ENCODE data around the gene QDPR.
A peak's percentile ranks its signal among the peaks of the same experiment; 100 is the strongest.

The QDPR gene

GRCh38 chr4:17489721-17490120 lies 22.2 kb downstream of the QDPR start:
- H3K4me1 ChIP-seq (ENCODE audit: insufficient read depth, low read length), result no peaks in the 10 kb centered on the region
- no peak overlapping the region for H2AFZ ChIP-seq (ENCODE audit: low read depth, low read length)
- H3K36me3 ChIP-seq (ENCODE audit: insufficient read depth, low read length), result peaks cover 29% of the 10 kb centered on the region
- no peaks in the 10 kb centered on the region for H3K9me3 ChIP-seq (ENCODE audit: insufficient read depth, low read length, severe bottlenecking)
- no peak for ATAC-seq (ENCODE audit: insufficient read depth, low read depth)
- H4K20me1 ChIP-seq (ENCODE audit: insufficient read depth, low read length), result peaks cover 6% of the 10 kb centered on the region; the same call in 1 of the 2 replicates
- no peak overlapping the region for H3K27ac ChIP-seq (ENCODE audit: low read length)
- no peaks in the 10 kb centered on the region for H3K27me3 ChIP-seq (ENCODE audit: insufficient read depth, low read length, poor library complexity)
- DNase-seq, result no peak
- H3K4me2 ChIP-seq (ENCODE audit: insufficient read depth, low read length), result no peak overlapping the region
- no peak overlapping the region for H3K4me3 ChIP-seq (ENCODE audit: low read depth in 1 of 2, low read length in 2 of 2)
- TF ChIP-seq CTCF (IDR thresholded peaks at IDR 0.05; ENCODE audit: borderline replicate concordance, extremely low read depth, low read length, poor library complexity, severe bottlenecking), result no peak
- no peak for TF ChIP-seq EZH2 (IDR thresholded peaks at IDR 0.05; ENCODE audit: borderline replicate concordance, low read depth, low read length, severe bottlenecking)
- H3K79me2 ChIP-seq (ENCODE audit: insufficient read depth, low read length), result no peaks in the 10 kb centered on the region
- no peak overlapping the region for H3K9ac ChIP-seq (ENCODE audit: low read depth, low read length)

DNA sequence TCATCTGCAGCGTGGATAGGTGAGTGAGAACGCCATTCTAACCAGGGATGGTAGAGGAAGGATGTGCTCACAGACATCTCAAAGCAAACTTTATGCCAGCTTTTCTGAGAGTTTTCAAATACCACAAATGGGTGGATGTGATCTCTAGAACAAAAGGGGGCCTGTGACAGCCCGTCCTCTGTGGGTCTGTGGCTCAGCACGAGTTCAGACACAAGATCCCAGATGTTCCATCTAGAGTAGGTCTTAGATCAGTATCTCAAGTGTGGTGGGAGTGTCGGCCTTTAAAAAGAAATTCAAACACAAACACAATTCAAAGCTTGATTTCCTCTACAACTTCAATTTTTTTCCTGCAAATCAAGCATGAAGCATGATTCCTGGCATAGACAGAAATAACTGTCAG lies 22.8 kb downstream of the QDPR start:
- Histone ChIP-seq H4K20me1 (ENCODE audit: insufficient read depth, low read length) (peaks cover 6% of the 10 kb centered on the region; the same call in 1 of the 2 replicates), H3K79me2 (ENCODE audit: insufficient read depth, low read length) (no peaks in the 10 kb centered on the region), H3K9ac (ENCODE audit: low read depth, low read length) (no peak overlapping the region), H3K27me3 (ENCODE audit: insufficient read depth, low read length, poor library complexity) (no peaks in the 10 kb centered on the region), H2AFZ (ENCODE audit: low read depth, low read length) (no peak overlapping the region), H3K4me1 (ENCODE audit: insufficient read depth, low read length) (no peaks in the 10 kb centered on the region), H3K4me3 (ENCODE audit: low read depth in 1 of 2, low read length in 2 of 2) (no peak overlapping the region), H3K27ac (ENCODE audit: low read length) (no peak overlapping the region), H3K4me2 (ENCODE audit: insufficient read depth, low read length) (no peak overlapping the region), H3K36me3 (ENCODE audit: insufficient read depth, low read length) (peaks cover 24% of the 10 kb centered on the region), H3K9me3 (ENCODE audit: insufficient read depth, low read length, severe bottlenecking) (no peaks in the 10 kb centered on the region)
- peak; percentile 58 for ATAC-seq (ENCODE audit: insufficient read depth, low read depth)
- no peak for TF ChIP-seq CTCF (IDR thresholded peaks at IDR 0.05; ENCODE audit: borderline replicate concordance, extremely low read depth, low read length, poor library complexity, severe bottlenecking)
- DNase-seq, result no peak

GRCh38 chr4:17482716-17483115 lies 29.2 kb downstream of the QDPR start:
- no peak overlapping the region for H3K27ac ChIP-seq (ENCODE audit: low read length)
- no peak overlapping the region for H2AFZ ChIP-seq (ENCODE audit: low read depth, low read length)
- H3K4me3 ChIP-seq (ENCODE audit: low read depth in 1 of 2, low read length in 2 of 2), result no peak overlapping the region
- no peak for DNase-seq
- H3K9ac ChIP-seq (ENCODE audit: low read depth, low read length), result no peak overlapping the region
- H3K79me2 ChIP-seq (ENCODE audit: insufficient read depth, low read length), result no peaks in the 10 kb centered on the region
- H3K4me2 ChIP-seq (ENCODE audit: insufficient read depth, low read length), result no peak overlapping the region
- no peak for ATAC-seq (ENCODE audit: insufficient read depth, low read depth)
- H3K4me1 ChIP-seq (ENCODE audit: insufficient read depth, low read length), result no peaks in the 10 kb centered on the region
- H3K36me3 ChIP-seq (ENCODE audit: insufficient read depth, low read length), result peaks cover 8% of the 10 kb centered on the region; the same call in 1 of the 2 replicates
- no peaks in the 10 kb centered on the region for H3K9me3 ChIP-seq (ENCODE audit: insufficient read depth, low read length, severe bottlenecking)
- TF ChIP-seq EZH2 (IDR thresholded peaks at IDR 0.05; ENCODE audit: borderline replicate concordance, low read depth, low read length, severe bottlenecking) (no peak), CTCF (IDR thresholded peaks at IDR 0.05; ENCODE audit: borderline replicate concordance, extremely low read depth, low read length, poor library complexity, severe bottlenecking) (no peak)
- H4K20me1 ChIP-seq (ENCODE audit: insufficient read depth, low read length), result no peaks in the 10 kb centered on the region
- no peaks in the 10 kb centered on the region for H3K27me3 ChIP-seq (ENCODE audit: insufficient read depth, low read length, poor library complexity)

- H3K4me2 ChIP-seq (ENCODE audit: insufficient read depth, low read length), result no peak overlapping the region
- H3K4me3 ChIP-seq (ENCODE audit: low read depth in 1 of 2, low read length in 2 of 2), result no peak overlapping the region
- no peak for ATAC-seq (ENCODE audit: insufficient read depth, low read depth)
- H3K9ac ChIP-seq (ENCODE audit: low read depth, low read length), result no peak overlapping the region
- no peak for TF ChIP-seq CTCF (IDR thresholded peaks at IDR 0.05; ENCODE audit: borderline replicate concordance, extremely low read depth, low read length, poor library complexity, severe bottlenecking)
- TF ChIP-seq EZH2 (IDR thresholded peaks at IDR 0.05; ENCODE audit: borderline replicate concordance, low read depth, low read length, severe bottlenecking), result no peak
- H4K20me1 ChIP-seq (ENCODE audit: insufficient read depth, low read length), result no peaks in the 10 kb centered on the region
- H3K27ac ChIP-seq (ENCODE audit: low read length), result no peak overlapping the region
- DNase-seq, result no peak
- no peaks in the 10 kb centered on the region for H3K27me3 ChIP-seq (ENCODE audit: insufficient read depth, low read length, poor library complexity)
- H3K4me1 ChIP-seq (ENCODE audit: insufficient read depth, low read length), result no peaks in the 10 kb centered on the region
- peaks cover 4% of the 10 kb centered on the region; the same call in 1 of the 2 replicates for H3K36me3 ChIP-seq (ENCODE audit: insufficient read depth, low read length)
- no peak overlapping the region for H2AFZ ChIP-seq (ENCODE audit: low read depth, low read length)
- H3K9me3 ChIP-seq (ENCODE audit: insufficient read depth, low read length, severe bottlenecking), result no peaks in the 10 kb centered on the region
- H3K79me2 ChIP-seq (ENCODE audit: insufficient read depth, low read length), result no peaks in the 10 kb centered on the region
Observed at GRCh38 chr4:17480955-17481354, 30.9 kb downstream of the QDPR start.

Data from DND-41 (cell line).